Stromal cell of bone marrow (primary cell): Measurements from ENCODE around the gene CLEC4D.
"Not testable (repeated sequence)": the region's sequence is repeated elsewhere in the genome, so short reads cannot be mapped to it uniquely, and the experiment has no call there.

Experiments
- DNase-seq: peaks from one replicate; pipeline ENCODE4 v3.0.0-alpha.2; 2012; ENCODE audit warnings: low read depth

The CLEC4D gene

GRCh38 chr12:8532045-8532444 lies 18.7 kb downstream of the CLEC4D start:
- no peak for DNase-seq

- DNase-seq, result not testable (repeated sequence)
Observed at GRCh38 chr12:8537820-8538219, 24.5 kb downstream of the CLEC4D start.

- not testable (repeated sequence) for DNase-seq
Observed at GRCh38 chr12:8540831-8541230, 27.5 kb downstream of the CLEC4D start, which contains the start of gene CLEC4E. TSS of gene CLEC4E (minus strand) at chr12:8540905. CDS start at chr12:8540797, 108 bp downstream.

GRCh38 chr12:8541562-8541961 lies 28.3 kb downstream of the CLEC4D start:
- DNase-seq, result no peak

- DNase-seq, result peak; percentile 37
Observed at GRCh38 chr12:8544295-8544694, 31.0 kb downstream of the CLEC4D start.

- no peak for DNase-seq
Observed at GRCh38 chr12:8546591-8546990, 33.3 kb downstream of the CLEC4D start.

- DNase-seq, result no peak
Observed at GRCh38 chr12:8547645-8548044, 34.3 kb downstream of the CLEC4D start.

GRCh38 chr12:8548192-8548591 lies 34.9 kb downstream of the CLEC4D start:
- no peak for DNase-seq

- DNase-seq, result no peak
Observed at GRCh38 chr12:8549381-8549780, 36.1 kb downstream of the CLEC4D start.

GRCh38 chr12:8553088-8553627 lies 39.9 kb downstream of the CLEC4D start:
- DNase-seq, result no peak

GRCh38 chr12:8554451-8555195 lies 41.3 kb downstream of the CLEC4D start:
- no peak for DNase-seq

- DNase-seq, result no peak
Observed at GRCh38 chr12:8556531-8557097, 43.3 kb downstream of the CLEC4D start.

GRCh38 chr12:8559676-8560075 lies 46.4 kb downstream of the CLEC4D start:
- no peak for DNase-seq

- DNase-seq, result no peak
Observed at GRCh38 chr12:8561011-8561410, 47.7 kb downstream of the CLEC4D start.

GRCh38 chr12:8562310-8562709 lies 49.0 kb downstream of the CLEC4D start:
- DNase-seq, result no peak

GRCh38 chr12:8563356-8563755 lies 50.1 kb downstream of the CLEC4D start:
- no peak for DNase-seq

- no peak for DNase-seq
Observed at GRCh38 chr12:8564656-8565055, 51.4 kb downstream of the CLEC4D start.

- not testable (repeated sequence) for DNase-seq
Observed at GRCh38 chr12:8566052-8566451, 52.7 kb downstream of the CLEC4D start.

- no peak for DNase-seq
Observed at GRCh38 chr12:8566525-8566924, 53.2 kb downstream of the CLEC4D start.
